GM10847 (cell line): Measurements from ENCODE around the gene CIB1.
A peak's percentile ranks its signal among the peaks of the same experiment; 100 is the strongest.

Experiments
- POLR2A ChIP-seq: IDR thresholded peaks from 2 replicates; pipeline ENCODE4 v1.6.1; 2011; ENCODE audit not compliant: insufficient read length; ENCODE audit errors: extremely low read depth

CIB1 gene

GRCh38 chr15:90233387-90234095 is at the start of gene CIB1:
CIB1 (minus strand) TSS chr15:90233941; CDS start chr15:90233885, 56 bp downstream.
- no peak for TF ChIP-seq POLR2A

- no peak for TF ChIP-seq POLR2A
Observed at GRCh38 chr15:90271459-90272166, 37.9 kb upstream of the CIB1 start.

GRCh38 chr15:90270502-90271150 is 36.9 kb upstream of the CIB1 start:
- TF ChIP-seq POLR2A, result no peak

- no peak for TF ChIP-seq POLR2A
Observed at GRCh38 chr15:90268415-90268814, 34.7 kb upstream of the CIB1 start.

GRCh38 chr15:90266485-90266884 is 32.7 kb upstream of the CIB1 start:
- TF ChIP-seq POLR2A, result no peak

- no peak for TF ChIP-seq POLR2A
Observed at GRCh38 chr15:90266061-90266431, 32.3 kb upstream of the CIB1 start.

GRCh38 chr15:90265271-90266060 is 31.7 kb upstream of the CIB1 start, which contains the start of gene NGRN:
NGRN (plus strand) TSS chr15:90265672; CDS start chr15:90265713, 41 bp downstream.
- peak; percentile 91 for TF ChIP-seq POLR2A

- TF ChIP-seq POLR2A, result no peak
Observed at GRCh38 chr15:90264671-90265070, 30.9 kb upstream of the CIB1 start.

GRCh38 chr15:90262426-90262825 is 28.7 kb upstream of the CIB1 start:
- TF ChIP-seq POLR2A, result no peak

GRCh38 chr15:90261811-90262210 is 28.1 kb upstream of the CIB1 start:
- no peak for TF ChIP-seq POLR2A

GRCh38 chr15:90259524-90259923 is 25.8 kb upstream of the CIB1 start:
- no peak for TF ChIP-seq POLR2A

- no peak for TF ChIP-seq POLR2A
Observed at GRCh38 chr15:90257776-90258175, 24.0 kb upstream of the CIB1 start.

- no peak for TF ChIP-seq POLR2A
Observed at GRCh38 chr15:90249203-90249863, 15.6 kb upstream of the CIB1 start, which contains the start of gene TTLL13. TTLL13 (plus strand) TSS chr15:90249556; CDS start chr15:90250631, 1,075 bp downstream.

GRCh38 chr15:90248789-90249202 is 15.1 kb upstream of the CIB1 start:
- TF ChIP-seq POLR2A, result no peak

- no peak for TF ChIP-seq POLR2A
Observed at GRCh38 chr15:90243943-90244639, 10.3 kb upstream of the CIB1 start.
